GM18507 (cell line): ENCODE data around the gene APOB.

ENCODE experiments used
- DNase-seq: peaks from one replicate; pipeline ENCODE4 v3.0.0; 2011; ENCODE audit warnings: low read depth; ENCODE audit not compliant: insufficient read length; ENCODE audit errors: extremely low spot score
- FAIRE-seq: peaks from 2 replicates; lab custom pipeline; 2011; peaks lifted over from hg19 to GRCh38; lab: Jason Lieb, UNC

The APOB gene

GRCh38 chr2:20994130-20994529, 49.7 kb downstream of the APOB start:
- no peak for FAIRE-seq

GRCh38 chr2:20992201-20992711, 51.6 kb downstream of the APOB start:
- no peak for FAIRE-seq
- no peak for DNase-seq

More at GRCh38 chr2:20994130-20994529, 49.7 kb downstream of the APOB start:
- no peak for DNase-seq

- DNase-seq (no peak), FAIRE-seq (no peak)
These were observed 53.1 kb downstream of the APOB start for GRCh38 chr2:20990442-20991430.

GRCh38 chr2:20989404-20989803, 54.5 kb downstream of the APOB start:
- FAIRE-seq = no peak
- DNase-seq = no peak

- no peak for FAIRE-seq
- no peak for DNase-seq
These were observed 55.0 kb downstream of the APOB start for GRCh38 chr2:20988905-20989304.

- DNase-seq = no peak
- FAIRE-seq = no peak
These were observed 57.6 kb downstream of the APOB start for GRCh38 chr2:20986024-20986939.

- DNase-seq (no peak), FAIRE-seq (no peak)
These were observed 58.8 kb downstream of the APOB start for GRCh38 chr2:20985062-20985461.

GRCh38 chr2:20984408-20984807, 59.5 kb downstream of the APOB start:
- FAIRE-seq (no peak), DNase-seq (no peak)

GRCh38 chr2:20983844-20984243, 60.0 kb downstream of the APOB start:
- FAIRE-seq = no peak

GRCh38 chr2:20982861-20983260, 61.0 kb downstream of the APOB start:
- DNase-seq (no peak), FAIRE-seq (no peak)

More at GRCh38 chr2:20983844-20984243, 60.0 kb downstream of the APOB start:
- DNase-seq = no peak

GRCh38 chr2:20977520-20978180, 66.2 kb downstream of the APOB start:
- DNase-seq = no peak
- no peak for FAIRE-seq

GRCh38 chr2:20976527-20976926, 67.3 kb downstream of the APOB start:
- no peak for FAIRE-seq
- no peak for DNase-seq

- FAIRE-seq = no peak
- DNase-seq = no peak
These were observed 70.9 kb downstream of the APOB start for GRCh38 chr2:20972792-20973565.

GRCh38 chr2:20972110-20972509, 71.8 kb downstream of the APOB start:
- DNase-seq = no peak
- no peak for FAIRE-seq

- FAIRE-seq (no peak), DNase-seq (no peak)
These were observed 73.8 kb downstream of the APOB start for GRCh38 chr2:20970068-20970467.

- FAIRE-seq = no peak
- DNase-seq = no peak
These were observed 77.7 kb downstream of the APOB start for GRCh38 chr2:20966061-20966595.

- FAIRE-seq (no peak), DNase-seq (no peak)
These were observed 78.7 kb downstream of the APOB start for GRCh38 chr2:20965221-20965620.

- FAIRE-seq (no peak), DNase-seq (no peak)
These were observed 80.0 kb downstream of the APOB start for GRCh38 chr2:20963867-20964266.
